Kidney (tissue), 14 donors: Measurements from ENCODE around the gene SPPL2A. TPM values are rescaled to one million over a fixed set of nuclear protein-coding genes. Genes with fewer than 3 reads are reported as not detected.
A peak's percentile ranks its signal among the peaks of the same experiment; 100 is the strongest.

ENCODE experiments used
- DNase-seq, 5 donors: peaks; one replicate each; pipeline ENCODE4 v3.0.0-alpha.2; 2013 to 2020
- FAIRE-seq: peaks from 2 replicates; lab custom pipeline; 2012; peaks lifted over from hg19 to GRCh38; lab: Jason Lieb, UNC
- H3K27ac ChIP-seq, 2 donors: one replicate each; pipeline ENCODE4 v1.7.0; 2013; ENCODE audit warnings: low read depth in 2 of 2, low read length in 2 of 2, inconsistent platforms in 1 of 2
- H3K27me3 ChIP-seq: one replicate; pipeline ENCODE4 v1.7.1; 2013; ENCODE audit warnings: low read length, inconsistent platforms; ENCODE audit not compliant: control insufficient read depth, insufficient read depth
- H3K36me3 ChIP-seq, 3 donors: one replicate each; pipeline versions ENCODE4 v1.7.0 to v1.7.1; 2013; ENCODE audit warnings: low read length in 3 of 3, control low read depth in 1 of 3, inconsistent platforms in 1 of 3; ENCODE audit not compliant: insufficient read depth in 3 of 3, control insufficient read depth in 2 of 3
- H3K4me1 ChIP-seq, 3 donors: one replicate each; pipeline versions ENCODE4 v1.7.0 to v1.7.1; 2013; ENCODE audit warnings: low read length in 3 of 3, inconsistent platforms in 1 of 3, low read depth in 1 of 3; ENCODE audit not compliant: control insufficient read depth in 2 of 3, insufficient read depth in 2 of 3
- H3K4me3 ChIP-seq, 3 donors: one replicate each; pipeline versions ENCODE4 v1.7.0 to v1.8.1; 2013; ENCODE audit warnings: low read length in 3 of 3, control low read depth in 1 of 3, inconsistent platforms in 1 of 3
- H3K9ac ChIP-seq, 3 donors: one replicate each; pipeline versions ENCODE4 v1.7.0 to v1.7.1; 2013; ENCODE audit warnings: low read length in 3 of 3, control low read depth in 1 of 3, inconsistent platforms in 1 of 3
- H3K9me3 ChIP-seq, 3 donors: one replicate each; pipeline versions ENCODE4 v1.7.0 to v1.7.1; 2013; ENCODE audit warnings: low read length in 3 of 3, control low read depth in 1 of 3, inconsistent platforms in 1 of 3; ENCODE audit not compliant: control insufficient read depth in 2 of 3, insufficient read depth in 1 of 3
- CTCF ChIP-seq: IDR thresholded peaks from 3 replicates; pipeline ENCODE4 v1.5.1; 2012; ENCODE audit warnings: mild to moderate bottlenecking, moderate library complexity, borderline replicate concordance; ENCODE audit not compliant: insufficient read depth; ENCODE audit errors: extremely low read depth
- intact Hi-C: fragments of 100-400 bp; cut with DNase I; formaldehyde crosslinking; loops from one replicate; pipeline ENCODE4 v1.11.1; 2022
- polyA plus RNA-seq: library from polyadenylated mRNA; stranded (reverse); fragments of 350-450 nt; fragmentation: Illumina TruSeq; extraction: RNeasy Lipid Tissue Mini Kit (QIAGEN cat#74804); gene quantifications from one replicate; pipeline ENCODE4 v1.2.3, GENCODE V29; 2014; ENCODE audit warnings: low read depth, low replicate concordance; ENCODE audit not compliant: insufficient read depth
- total RNA-seq: library from RNA; stranded (reverse); fragmentation: NEBNext Ultra II Directional; extraction: Animal tissue kit (Norgen Biotek cat#: 25700); gene quantifications from one replicate; pipeline ENCODE4 v1.2.1, GENCODE V29; 2021
- donor health status: control.
- donor health status: control.
- donor health status: control.
- donor health status: control.
- donor health status: control.
- donor health status: DM: yes; HTN: yes; CAD: no.
- donor health status: Normal renal cell carcinoma (clear cell type).

The SPPL2A gene
- total and polyA plus RNA-seq, 2 donors from 2014 or later, result 53.3 to 134 TPM

GRCh38 chr15:50685191-50685975 is 80.1 kb downstream of the SPPL2A start:
- no peaks in the 10 kb centered on the region for H3K36me3 ChIP-seq
- intact Hi-C loops, result no loop called here
- no peaks in the 10 kb centered on the region for H3K9me3 ChIP-seq
- FAIRE-seq, result no peak
- peaks cover 0 to 9% (median 7%) of the 10 kb centered on the region in 3 donors for H3K4me1 ChIP-seq
- peak overlapping the region; percentile 66 to 99 (median 96) for H3K9ac ChIP-seq
- H3K27ac ChIP-seq, result peak overlapping the region; percentile 99
- H3K27me3 ChIP-seq, result no peaks in the 10 kb centered on the region
- peak overlapping the region; percentile 78 to 91 (median 83) for H3K4me3 ChIP-seq
- peak in 3 of 5 donors; percentile 9 to 31 (median 30) for DNase-seq
- no peak for TF ChIP-seq CTCF

GRCh38 chr15:50681467-50681866 is 84.0 kb downstream of the SPPL2A start:
- intact Hi-C loops, result no loop called here

GRCh38 chr15:50676799-50677483 is 88.6 kb downstream of the SPPL2A start:
- Histone ChIP-seq H3K9ac (no peak overlapping the region), H3K4me1 (peaks cover 0 to 5% (median 5%) of the 10 kb centered on the region in 3 donors), H3K4me3 (peak overlapping the region in 1 of 3 donors; percentile 7), H3K27me3 (no peaks in the 10 kb centered on the region), H3K9me3 (no peaks in the 10 kb centered on the region), H3K36me3 (no peaks in the 10 kb centered on the region), H3K27ac (peak overlapping the region in 1 of 2 donors; percentile 26)
- no peak for TF ChIP-seq CTCF
- intact Hi-C loops, result loop anchor here (10.0 kb wide), 1 partner anchor 218 kb away; no protein-coding TSS in a partner anchor
- FAIRE-seq, result no peak
- DNase-seq, result peak in 2 of 5 donors; percentile 15 to 24

More at GRCh38 chr15:50681467-50681866, 84.0 kb downstream of the SPPL2A start:
- TF ChIP-seq CTCF, result no peak
- DNase-seq, result no peak
- Histone ChIP-seq H3K9ac (peak overlapping the region in 1 of 3 donors; percentile 35), H3K4me3 (peak overlapping the region in 2 of 3 donors; percentile 25 to 39), H3K27ac (no peak overlapping the region), H3K36me3 (no peaks in the 10 kb centered on the region), H3K27me3 (no peaks in the 10 kb centered on the region), H3K4me1 (peaks cover 0 to 9% (median 6%) of the 10 kb centered on the region in 3 donors), H3K9me3 (no peaks in the 10 kb centered on the region)
- FAIRE-seq, result no peak
